ENCODE data around the gene C10orf53.

DNA sequence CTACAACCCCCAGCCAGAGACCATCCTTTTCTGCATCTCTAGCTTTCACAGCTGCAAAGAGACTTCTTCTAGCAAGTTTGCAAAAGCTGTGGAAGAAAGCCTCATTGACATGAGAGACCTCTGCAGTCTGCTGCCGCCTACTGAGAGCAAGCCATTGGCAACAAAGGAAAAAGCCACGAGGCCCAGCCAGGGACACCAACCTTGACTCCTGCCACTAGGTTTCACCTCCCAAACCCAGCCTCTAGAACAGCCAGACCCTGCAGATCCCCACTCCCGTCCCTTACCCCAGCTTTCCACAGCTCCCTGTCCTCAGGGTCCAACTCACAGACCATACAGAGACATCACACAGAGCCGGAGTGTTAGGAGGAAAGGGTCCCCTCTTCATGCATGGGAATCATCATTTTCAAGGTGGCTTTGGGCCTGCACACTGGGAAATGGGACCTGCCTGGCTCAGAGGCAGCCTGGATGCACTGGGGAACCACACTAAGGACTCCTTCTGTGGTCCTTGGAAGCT is 14.6 kb upstream of the C10orf53 start:
- TF ChIP-seq GATA3 (IDR thresholded peaks at IDR 0.05; ENCODE audit: low read depth, low read length) (no peak), GATA2 (IDR thresholded peaks at IDR 0.05; ENCODE audit: low read depth, low read length) (no peak)

Measured in SH-SY5Y (cell line).